ENCODE measurements around the gene TVP23B.
"Not testable (repeated sequence)": the region's sequence is repeated elsewhere in the genome, so short reads cannot be mapped to it uniquely, and the experiment has no call there.

The TVP23B gene

DNA sequence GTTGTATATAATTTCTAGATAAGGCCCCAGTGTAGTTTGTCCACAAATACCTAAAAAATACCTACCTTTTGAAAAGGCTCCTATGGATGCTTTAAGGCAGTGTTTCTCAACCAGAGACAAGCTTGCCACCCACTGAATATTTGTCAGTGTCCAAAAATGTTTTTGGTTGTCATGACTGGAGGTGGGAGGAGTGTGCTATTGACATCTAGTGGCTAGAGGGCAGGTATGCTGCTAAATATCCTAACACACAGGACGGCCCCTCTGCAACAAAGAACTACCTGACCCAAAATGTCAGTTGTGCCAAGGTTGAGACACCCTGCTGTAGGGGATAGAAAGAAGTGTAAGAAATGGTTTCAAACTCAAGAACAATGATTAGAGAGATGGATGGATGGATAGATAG lies 10.4 kb downstream of the TVP23B start:
- not testable (repeated sequence) for DNase-seq (ENCODE audit: low read depth)

DNA sequence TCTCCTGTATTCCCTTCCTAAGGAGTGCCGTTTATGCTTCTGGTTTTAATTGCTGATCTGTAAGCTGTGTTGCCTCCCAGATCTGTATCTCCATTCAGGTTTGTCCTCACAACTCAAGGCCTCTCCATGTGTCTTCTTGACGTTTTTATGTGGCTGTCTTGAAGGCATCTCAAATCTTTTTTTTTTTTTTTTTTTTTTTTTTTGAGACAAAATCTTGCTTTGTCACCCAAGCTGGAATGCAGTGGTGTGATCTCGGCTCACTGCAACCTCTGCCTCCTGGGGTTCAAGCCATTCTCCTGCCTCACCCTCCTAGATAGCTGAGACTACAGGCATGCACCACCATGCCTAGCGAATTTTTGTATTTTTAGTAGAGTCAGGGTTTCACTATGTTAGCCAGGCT lies 13.9 kb downstream of the TVP23B start:
- not testable (repeated sequence) for DNase-seq (ENCODE audit: low read depth)

DNA sequence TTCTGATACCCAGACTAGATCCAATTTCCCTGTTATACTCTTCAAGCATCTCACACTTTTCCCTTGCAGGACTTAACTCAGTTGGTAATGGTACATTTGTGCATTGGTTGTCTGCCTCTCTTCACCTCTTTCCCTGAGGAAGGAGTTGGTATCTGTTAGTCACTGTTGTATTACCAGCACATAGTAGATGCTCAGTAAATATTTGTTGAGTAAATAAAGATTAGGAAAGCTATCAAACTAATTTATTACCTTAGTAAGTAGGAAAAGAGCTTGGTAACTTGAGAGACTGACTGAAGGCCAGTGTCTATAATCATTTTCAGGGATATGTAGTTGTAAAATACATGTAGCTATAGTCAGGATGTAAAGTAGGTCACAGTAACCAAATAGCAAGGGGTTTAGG lies 15.9 kb downstream of the TVP23B start:
- not testable (repeated sequence) for DNase-seq (ENCODE audit: low read depth)

DNA sequence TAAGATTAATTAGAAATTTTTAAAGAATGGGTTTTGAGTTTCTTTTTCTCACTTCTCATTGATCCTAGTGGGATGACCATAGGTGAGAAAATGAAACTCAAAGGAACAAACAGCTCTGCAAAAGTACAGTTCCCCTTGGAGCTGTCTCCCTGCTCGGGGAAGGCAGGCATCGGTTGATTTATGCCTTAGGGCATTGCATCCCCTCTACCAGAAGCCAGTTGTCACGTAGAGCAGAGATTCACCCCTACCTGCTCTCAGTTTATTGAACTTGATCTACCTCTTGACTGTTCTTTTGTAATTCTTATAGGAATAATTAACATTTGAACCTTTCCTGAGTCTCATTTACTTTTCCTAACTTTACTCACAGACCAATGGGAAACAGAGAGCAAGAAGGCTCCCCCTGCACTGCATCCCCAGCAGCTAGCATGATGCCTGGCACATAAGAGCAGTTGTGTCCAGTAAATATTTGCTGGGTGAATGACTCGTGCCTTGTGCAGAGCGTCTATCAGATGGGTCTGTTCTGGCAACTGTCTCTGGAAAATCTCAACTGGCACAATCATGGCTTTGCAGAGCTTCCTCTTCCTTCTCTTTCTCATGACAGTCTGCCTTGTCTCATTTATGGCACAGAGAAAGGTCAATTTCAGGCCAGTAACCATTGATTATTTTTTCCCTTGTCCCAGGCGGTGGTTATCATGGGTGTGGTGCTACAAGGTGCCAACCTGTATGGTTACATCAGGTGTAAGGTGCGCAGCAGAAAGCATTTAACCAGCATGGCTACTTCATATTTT lies 22.7 kb downstream of the TVP23B start:
- DNase-seq (ENCODE audit: low read depth) = not testable (repeated sequence)

DNA sequence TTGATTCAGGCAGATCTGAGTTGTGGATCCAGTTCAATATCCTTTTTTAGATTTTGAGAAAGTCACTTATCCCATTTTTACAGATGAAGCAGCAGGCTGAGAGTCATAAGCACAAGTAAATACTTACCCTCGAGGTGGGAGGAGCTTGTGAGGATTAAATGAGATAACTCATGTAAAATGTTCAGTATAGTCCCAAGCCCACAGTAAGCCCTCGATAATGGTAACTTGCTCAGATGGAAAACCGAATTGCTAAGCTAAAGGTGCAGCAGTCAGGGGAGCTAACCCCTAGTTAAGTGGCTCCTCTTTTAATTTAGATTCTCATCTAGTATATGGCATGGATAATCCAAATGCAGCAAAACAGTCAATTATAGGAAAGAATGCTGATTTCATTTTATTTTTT lies 34.9 kb downstream of the TVP23B start:
- DNase-seq (ENCODE audit: low read depth) = not testable (repeated sequence)

DNA sequence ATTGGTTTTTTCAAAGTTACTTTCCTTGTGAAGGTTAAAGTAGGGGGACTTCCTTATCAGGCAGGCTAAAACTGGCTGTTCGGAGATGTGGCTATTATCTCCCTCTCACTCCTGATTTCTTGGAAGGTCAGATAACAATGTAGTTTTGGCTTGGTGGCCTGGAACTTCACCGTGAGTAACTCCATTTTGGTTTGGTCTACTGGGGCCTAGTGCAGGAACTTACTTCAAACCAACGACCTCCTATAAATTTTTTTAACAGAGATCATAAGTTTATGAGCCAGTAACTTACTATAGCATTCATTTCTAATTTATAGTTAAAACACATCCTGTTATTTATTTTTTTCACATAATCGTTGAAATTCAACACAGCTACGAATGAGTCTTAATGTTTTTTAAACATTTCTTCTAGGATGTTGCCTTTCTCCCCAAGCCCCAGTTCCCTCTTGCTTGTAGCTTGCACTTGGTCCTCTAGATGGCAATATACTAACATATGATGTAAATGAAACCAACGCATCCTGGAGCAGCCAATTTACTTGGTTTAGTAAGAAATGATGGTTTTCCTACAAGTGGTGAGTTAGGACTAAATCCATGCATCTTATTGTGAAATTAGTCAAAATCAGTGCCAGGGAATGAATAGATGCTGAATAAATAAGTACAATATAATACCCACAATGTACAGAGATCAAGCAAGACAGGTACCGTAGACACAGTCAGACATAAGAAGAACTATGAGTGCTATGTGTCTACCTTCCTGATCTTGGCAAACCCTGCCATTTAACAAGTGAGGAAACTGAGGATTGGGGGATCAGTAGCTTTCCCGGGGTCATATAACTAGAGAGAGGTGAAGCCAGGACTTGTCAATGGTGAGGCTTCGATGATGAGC lies 35.7 kb downstream of the TVP23B start:
- DNase-seq (ENCODE audit: low read depth) = not testable (repeated sequence)

DNA sequence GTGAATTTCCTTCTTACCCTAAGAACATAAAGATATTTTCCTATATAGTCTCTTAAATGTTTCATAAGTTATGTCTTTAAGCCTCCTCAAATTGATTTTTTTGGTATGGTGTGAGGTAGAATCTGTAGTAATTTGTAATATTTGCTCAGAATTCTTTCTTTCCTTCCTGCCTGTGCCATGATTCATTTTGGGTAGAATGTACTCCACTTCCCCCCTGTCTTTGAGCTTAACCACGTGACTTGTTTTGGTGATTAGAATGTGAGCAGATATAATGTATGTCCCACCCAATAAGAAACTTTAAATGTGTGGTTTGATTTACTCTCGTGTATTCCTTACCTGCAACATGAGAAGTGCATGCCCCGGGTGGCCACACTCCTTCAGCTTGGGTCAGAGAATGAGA lies 40.4 kb downstream of the TVP23B start:
- not testable (repeated sequence) for DNase-seq (ENCODE audit: low read depth)

DNA sequence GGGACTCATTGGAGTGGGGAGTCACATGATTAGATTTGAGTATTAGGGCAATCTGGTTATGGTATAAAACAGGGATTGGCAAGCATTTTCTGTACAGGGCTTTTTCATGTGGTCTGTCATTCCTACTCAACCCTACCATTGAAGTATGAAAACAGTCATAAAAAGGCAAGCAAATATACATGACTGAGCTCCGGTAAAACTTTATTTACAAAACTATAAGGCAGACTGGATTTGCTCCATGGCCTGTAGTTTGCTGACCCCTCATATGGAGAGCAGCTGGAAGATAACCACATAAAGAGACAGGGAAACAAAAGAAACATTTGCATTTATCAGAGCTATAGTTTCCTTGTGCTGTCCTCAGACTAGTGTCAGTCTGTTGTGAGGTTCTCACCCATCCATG lies 46.6 kb downstream of the TVP23B start:
- not testable (repeated sequence) for DNase-seq (ENCODE audit: low read depth)

DNA sequence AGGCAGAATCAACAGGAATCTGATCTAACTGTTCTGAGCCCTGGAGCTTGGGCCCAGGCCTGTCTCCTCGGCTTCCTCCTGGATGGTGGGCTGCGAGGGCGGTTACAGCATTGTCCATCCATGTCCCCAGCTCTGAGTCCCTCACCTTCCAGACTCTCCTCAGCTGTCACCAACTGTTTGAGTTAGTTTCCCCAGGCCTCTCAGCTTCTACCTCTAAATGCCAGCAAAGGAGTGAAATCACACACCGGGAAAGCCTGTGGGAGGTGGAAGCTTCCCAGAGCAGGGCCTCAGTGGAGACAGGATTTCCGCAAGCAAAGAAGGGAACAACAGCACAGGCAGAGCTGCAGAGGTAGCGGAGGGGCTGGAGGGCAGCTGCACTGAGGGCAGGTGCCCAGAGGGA lies 67.5 kb downstream of the TVP23B start:
- no peak for DNase-seq (ENCODE audit: low read depth)

DNA sequence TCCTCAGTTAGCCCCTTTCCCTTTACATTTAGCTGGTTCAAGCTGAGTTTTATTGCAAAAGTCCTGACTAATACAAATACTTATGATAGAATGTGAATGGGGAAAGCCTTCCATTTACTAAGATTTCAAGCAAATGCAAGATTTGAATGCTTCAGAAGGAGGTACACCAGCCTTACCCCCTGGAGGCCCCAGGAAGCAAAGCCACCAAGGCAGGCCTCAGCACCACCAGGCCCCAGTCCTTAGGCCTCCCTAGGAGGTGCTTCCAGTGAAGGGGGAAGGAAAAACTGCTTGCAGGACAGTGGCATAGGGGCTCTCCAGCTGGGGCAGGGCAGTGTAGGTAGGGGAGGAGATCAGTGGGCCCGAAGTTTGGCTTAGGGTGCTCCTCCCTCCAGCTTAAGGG lies 69.7 kb downstream of the TVP23B start:
- no peak for DNase-seq (ENCODE audit: low read depth)

DNA sequence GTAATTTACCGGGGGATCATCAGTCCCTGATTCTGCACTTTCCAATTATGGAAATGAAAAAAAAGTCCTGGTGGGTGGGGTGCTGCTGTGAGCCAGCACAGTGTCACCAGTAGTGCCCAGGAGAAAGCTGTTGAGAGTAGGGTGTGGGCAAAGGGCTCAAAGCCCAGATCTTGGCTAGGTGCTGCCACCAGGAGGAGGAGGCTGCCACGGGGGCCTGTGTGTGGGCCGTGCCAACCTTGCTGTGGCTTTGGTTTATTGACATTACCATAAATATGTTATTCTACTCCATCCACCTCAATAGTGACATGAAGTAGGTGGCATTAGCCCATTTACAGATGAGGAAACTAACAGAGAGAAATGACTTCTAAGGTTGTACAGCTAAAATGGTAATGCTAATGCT lies 70.2 kb downstream of the TVP23B start:
- DNase-seq (ENCODE audit: low read depth) = no peak

DNA sequence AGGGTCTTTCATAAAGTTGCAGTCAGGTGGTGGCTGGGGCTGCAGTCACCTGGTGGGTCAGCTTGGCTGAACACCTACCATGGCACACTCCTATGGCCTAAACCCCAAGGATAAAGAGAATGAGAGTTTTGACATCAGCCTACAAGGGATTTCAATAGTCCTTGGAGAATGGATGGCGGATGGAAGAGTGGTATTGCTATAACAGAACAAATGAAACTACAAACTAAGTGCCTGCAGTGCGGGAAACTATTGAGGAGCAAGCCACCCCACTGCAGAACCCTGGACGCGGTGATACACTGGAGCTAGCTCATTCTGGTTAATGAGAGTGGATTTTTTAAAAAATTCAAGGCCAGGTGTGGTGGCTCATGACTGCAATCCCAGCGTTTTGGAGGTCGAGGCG lies 74.0 kb downstream of the TVP23B start:
- DNase-seq (ENCODE audit: low read depth) = no peak

DNA sequence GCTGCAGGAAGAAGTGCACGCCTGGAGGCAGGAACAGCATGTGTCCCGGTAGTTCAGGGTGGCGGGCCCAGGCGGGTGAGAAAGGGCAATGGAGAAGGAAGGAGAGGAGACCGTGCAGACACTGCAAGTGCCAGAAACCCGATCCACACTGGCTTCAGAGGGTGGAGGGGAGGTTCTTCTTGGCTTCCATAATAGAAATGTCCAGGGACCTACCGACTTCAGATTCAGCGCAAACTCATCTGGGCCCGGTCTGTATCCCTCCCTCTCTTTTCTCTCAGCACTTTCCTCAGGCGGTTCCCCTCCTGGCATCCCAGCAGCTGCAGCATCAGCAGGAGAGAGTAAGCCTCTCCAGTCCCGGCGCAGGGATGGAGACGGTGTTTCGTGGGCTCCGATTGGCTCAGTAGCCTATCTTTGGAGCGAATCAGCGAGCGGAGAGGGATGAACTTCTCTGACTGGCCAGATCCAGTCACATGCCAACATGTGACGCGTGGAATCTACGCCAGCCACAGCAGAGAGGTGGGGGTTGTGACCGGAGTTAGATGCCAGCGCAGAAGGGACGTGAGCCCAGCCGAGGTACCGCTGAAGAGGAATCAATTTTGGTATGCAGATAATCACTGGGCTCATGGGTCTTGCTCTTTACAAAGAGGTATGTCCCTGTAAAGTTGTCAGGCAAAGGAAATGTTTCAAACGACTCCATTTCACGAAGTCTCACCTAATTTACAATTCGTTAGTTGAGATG lies 75.0 kb downstream of the TVP23B start:
- peak; percentile 76 for DNase-seq (ENCODE audit: low read depth)

Measured in stimulated activated CD8-positive, alpha-beta memory T cell treated with anti-CD3 and anti-CD28 coated beads, Interleukin-12 subunit alpha, Interleukin-12 subunit beta, amount 100 ng/mL, for 4 hours (primary cell).